Measurements from ENCODE around the gene TMEM62.

GRCh38 chr15:43106486-43106829 lies 26.9 kb upstream of the TMEM62 start:
- TF ChIP-seq CTCF (IDR thresholded peaks at IDR 0.05) (no peak), POLR2A (IDR thresholded peaks at IDR 0.05) (no peak)
